ENCODE data around the gene RAB3A.

DNA sequence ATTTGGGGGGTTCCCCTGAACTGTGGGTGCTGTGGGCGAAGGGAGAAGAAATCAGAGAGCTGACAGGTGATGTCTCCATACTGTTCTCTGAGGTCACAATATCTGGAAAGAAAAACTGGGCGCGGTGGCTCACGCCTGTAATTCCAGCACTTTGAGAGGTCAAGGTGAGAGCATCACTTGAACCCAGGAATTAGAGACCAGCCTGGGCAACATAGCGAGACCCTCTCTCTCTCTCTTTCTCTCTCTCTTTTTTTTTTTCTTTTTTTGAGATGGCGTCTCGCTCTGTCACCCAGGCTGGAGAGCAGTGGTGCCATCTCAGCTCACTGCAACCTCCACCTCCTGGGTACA is 48.5 kb upstream of the RAB3A start:
- no peak for TF ChIP-seq TCF12 (IDR thresholded peaks at IDR 0.05; ENCODE audit: low read depth)
- TF ChIP-seq, protein P1, sequence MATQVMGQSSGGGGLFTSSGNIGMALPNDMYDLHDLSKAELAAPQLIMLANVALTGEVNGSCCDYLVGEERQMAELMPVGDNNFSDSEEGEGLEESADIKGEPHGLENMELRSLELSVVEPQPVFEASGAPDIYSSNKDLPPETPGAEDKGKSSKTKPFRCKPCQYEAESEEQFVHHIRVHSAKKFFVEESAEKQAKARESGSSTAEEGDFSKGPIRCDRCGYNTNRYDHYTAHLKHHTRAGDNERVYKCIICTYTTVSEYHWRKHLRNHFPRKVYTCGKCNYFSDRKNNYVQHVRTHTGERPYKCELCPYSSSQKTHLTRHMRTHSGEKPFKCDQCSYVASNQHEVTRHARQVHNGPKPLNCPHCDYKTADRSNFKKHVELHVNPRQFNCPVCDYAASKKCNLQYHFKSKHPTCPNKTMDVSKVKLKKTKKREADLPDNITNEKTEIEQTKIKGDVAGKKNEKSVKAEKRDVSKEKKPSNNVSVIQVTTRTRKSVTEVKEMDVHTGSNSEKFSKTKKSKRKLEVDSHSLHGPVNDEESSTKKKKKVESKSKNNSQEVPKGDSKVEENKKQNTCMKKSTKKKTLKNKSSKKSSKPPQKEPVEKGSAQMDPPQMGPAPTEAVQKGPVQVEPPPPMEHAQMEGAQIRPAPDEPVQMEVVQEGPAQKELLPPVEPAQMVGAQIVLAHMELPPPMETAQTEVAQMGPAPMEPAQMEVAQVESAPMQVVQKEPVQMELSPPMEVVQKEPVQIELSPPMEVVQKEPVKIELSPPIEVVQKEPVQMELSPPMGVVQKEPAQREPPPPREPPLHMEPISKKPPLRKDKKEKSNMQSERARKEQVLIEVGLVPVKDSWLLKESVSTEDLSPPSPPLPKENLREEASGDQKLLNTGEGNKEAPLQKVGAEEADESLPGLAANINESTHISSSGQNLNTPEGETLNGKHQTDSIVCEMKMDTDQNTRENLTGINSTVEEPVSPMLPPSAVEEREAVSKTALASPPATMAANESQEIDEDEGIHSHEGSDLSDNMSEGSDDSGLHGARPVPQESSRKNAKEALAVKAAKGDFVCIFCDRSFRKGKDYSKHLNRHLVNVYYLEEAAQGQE (IDR thresholded peaks at IDR 0.05; ENCODE audit: low read depth): no peak
- no peak for TF ChIP-seq EP300 (IDR thresholded peaks at IDR 0.05; ENCODE audit: borderline replicate concordance)
- TF ChIP-seq TEAD4 (IDR thresholded peaks at IDR 0.05): no peak

Data from Ishikawa (cell line).